ENCODE results near the gene BMP7.
"Not testable (repeated sequence)": the region's sequence is repeated elsewhere in the genome, so short reads cannot be mapped to it uniquely, and the experiment has no call there.

BMP7 gene

GRCh38 chr20:57162362-57162652 lies 104.1 kb downstream of the BMP7 start:
- DNase-seq (ENCODE audit: extremely low read depth, low read depth) = no peak
- no peak for TF ChIP-seq CTCF (IDR thresholded peaks at IDR 0.05; ENCODE audit: low read depth, low read length)

GRCh38 chr20:57161478-57162361 lies 104.7 kb downstream of the BMP7 start:
- TF ChIP-seq CTCF (IDR thresholded peaks at IDR 0.05; ENCODE audit: low read depth, low read length) = no peak

GRCh38 chr20:57160985-57161384 lies 105.5 kb downstream of the BMP7 start:
- no peak for DNase-seq (ENCODE audit: extremely low read depth, low read depth)
- no peak for TF ChIP-seq CTCF (IDR thresholded peaks at IDR 0.05; ENCODE audit: low read depth, low read length)

More at GRCh38 chr20:57161478-57162361, 104.7 kb downstream of the BMP7 start:
- no peak for DNase-seq (ENCODE audit: extremely low read depth, low read depth)

GRCh38 chr20:57159945-57160610 lies 106.4 kb downstream of the BMP7 start:
- no peak for TF ChIP-seq CTCF (IDR thresholded peaks at IDR 0.05; ENCODE audit: low read depth, low read length)
- DNase-seq (ENCODE audit: extremely low read depth, low read depth) = no peak

- no peak for TF ChIP-seq CTCF (IDR thresholded peaks at IDR 0.05; ENCODE audit: low read depth, low read length)
- DNase-seq (ENCODE audit: extremely low read depth, low read depth) = no peak
These were observed 107.1 kb downstream of the BMP7 start for GRCh38 chr20:57159193-57159851.

- no peak for DNase-seq (ENCODE audit: extremely low read depth, low read depth)
- TF ChIP-seq CTCF (IDR thresholded peaks at IDR 0.05; ENCODE audit: low read depth, low read length) = no peak
These were observed 108.0 kb downstream of the BMP7 start for GRCh38 chr20:57158474-57158873.

- not testable (repeated sequence) for DNase-seq (ENCODE audit: extremely low read depth, low read depth)
These were observed 108.7 kb downstream of the BMP7 start for GRCh38 chr20:57157787-57158186.

Measured in AG09319 (cell line).